GM20000 (cell line): Measurements from ENCODE around the gene EIF2B1.
"Not testable (repeated sequence)": the region's sequence is repeated elsewhere in the genome, so short reads cannot be mapped to it uniquely, and the experiment has no call there.

Experiments
- DNase-seq: peaks from one replicate; pipeline ENCODE4 v3.0.0; 2012; ENCODE audit warnings: low spot score
- TF ChIP-seq, protein P1 (sequence below): IDR thresholded peaks from 2 replicates; pipeline ENCODE4 v1.5.1; 2012; ENCODE audit warnings: mild to moderate bottlenecking, control low read depth; ENCODE audit errors: extremely low read depth, missing control alignments

EIF2B1 gene

DNA sequence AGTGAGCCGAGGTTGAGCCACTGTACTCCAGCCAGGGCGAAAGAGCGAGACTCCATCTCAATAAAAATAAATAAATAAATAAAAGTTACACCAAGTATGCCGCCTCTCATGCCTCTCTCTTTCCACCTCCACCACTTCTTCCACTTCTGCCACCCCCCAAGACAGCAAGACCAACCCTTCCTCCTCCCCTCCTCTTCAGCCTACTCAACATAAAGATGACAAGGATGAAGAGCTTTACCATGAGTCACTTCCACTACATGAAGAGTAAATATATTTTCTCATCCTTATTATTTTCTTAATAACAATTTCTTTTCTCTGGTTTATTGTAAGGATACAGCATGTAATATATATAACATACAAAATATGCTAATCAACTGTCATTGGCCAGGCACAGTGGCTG, 52.7 kb downstream of the EIF2B1 start:
- no peak for DNase-seq
- TF ChIP-seq, protein P1, sequence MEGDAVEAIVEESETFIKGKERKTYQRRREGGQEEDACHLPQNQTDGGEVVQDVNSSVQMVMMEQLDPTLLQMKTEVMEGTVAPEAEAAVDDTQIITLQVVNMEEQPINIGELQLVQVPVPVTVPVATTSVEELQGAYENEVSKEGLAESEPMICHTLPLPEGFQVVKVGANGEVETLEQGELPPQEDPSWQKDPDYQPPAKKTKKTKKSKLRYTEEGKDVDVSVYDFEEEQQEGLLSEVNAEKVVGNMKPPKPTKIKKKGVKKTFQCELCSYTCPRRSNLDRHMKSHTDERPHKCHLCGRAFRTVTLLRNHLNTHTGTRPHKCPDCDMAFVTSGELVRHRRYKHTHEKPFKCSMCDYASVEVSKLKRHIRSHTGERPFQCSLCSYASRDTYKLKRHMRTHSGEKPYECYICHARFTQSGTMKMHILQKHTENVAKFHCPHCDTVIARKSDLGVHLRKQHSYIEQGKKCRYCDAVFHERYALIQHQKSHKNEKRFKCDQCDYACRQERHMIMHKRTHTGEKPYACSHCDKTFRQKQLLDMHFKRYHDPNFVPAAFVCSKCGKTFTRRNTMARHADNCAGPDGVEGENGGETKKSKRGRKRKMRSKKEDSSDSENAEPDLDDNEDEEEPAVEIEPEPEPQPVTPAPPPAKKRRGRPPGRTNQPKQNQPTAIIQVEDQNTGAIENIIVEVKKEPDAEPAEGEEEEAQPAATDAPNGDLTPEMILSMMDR, result no peak

DNA sequence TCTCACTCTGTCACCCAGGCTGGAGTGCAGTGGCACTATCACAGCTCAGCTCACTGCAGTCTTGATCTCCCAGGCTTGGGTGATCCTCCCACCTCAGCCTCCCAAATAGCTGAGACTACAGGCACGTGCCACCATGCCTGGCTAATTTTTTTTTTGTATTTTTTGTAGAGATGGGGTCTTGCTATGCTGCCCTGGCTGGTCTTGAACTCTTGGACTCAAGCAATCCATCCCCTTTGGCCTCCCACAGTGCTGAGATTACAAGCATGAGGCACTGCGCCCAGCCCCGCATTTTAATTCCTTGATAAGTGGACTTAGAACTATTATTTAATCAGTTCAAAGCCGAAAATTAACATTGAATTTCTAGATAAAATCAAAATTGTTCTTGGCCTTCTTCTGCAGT, 54.7 kb downstream of the EIF2B1 start:
- DNase-seq, result not testable (repeated sequence)

DNA sequence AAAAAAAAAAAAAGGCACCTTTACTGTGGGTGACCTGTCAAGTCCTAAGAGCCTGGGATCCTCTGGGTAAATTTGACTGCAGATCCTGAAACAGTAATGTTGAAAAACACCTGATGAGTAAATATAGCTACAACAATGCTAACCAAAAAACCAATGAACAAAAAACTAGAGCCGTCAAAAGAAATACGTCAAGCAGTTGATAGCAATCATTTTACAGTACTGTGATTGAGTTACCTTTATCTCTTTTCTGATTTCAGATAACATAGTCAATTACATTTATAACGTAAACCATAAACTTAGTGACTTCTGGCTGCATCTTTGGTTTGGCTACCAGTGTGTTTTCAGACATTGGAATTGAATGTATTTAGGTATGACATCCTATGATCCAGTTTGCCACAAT, 55.2 kb downstream of the EIF2B1 start:
- TF ChIP-seq, protein P1, result no peak
- no peak for DNase-seq

DNA sequence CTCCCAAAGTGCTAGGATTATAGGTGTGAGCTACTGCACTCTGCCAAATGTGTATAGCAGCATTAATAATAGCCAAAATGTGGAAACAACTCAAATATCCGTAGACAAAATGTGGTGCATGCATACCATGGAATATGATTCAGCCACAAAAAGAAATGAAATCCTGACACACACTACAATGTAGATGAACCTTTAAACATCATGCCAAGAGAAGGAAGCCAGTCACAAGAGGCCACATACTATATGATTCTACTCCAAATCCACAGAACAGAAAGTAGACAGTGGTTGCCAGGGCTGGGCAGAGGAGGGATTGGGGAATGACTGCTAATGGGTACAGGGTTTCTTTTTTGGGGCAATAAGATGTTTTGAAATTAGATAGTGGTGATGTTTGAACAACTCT, 56.9 kb downstream of the EIF2B1 start:
- no peak for DNase-seq
- TF ChIP-seq, protein P1, result no peak

DNA sequence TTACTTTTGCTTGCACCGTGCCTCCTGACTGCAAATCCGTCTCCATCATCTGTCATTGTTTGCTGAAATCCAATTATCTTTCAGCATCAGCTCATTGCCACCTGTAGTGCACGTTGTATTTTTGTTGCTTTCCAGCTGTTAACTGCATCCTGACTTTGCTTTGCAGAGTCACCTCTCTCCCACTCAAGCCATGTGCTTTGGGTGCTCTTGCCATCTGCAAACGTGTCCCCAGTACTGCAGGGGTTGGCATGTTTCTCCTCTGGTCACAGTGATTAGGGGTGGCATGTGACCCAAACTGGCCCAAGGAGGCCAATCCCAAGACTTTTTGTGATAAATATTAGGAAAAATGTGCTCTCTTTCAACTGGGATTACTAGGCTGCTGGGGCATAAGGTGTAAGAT, 59.6 kb downstream of the EIF2B1 start:
- TF ChIP-seq, protein P1, result no peak
- DNase-seq, result no peak

DNA sequence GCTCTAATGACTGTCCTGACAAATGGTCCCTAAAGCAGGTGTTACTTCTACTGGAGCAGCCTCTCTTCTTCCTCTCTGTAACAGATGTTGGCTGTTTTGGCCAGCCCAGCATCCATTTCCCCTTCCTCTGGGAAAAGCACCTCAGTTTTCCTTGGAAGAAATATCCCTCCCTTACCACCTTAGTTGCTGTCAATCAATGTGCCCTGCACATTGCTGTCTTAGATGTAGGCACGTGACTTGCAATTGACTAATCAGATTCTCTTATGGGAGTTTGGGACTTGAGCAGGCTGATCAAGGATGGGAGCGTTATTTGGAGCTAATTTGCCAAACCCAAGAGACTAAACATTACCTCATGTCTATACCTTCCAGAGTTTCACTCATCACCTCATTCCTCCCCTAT, 61.1 kb downstream of the EIF2B1 start:
- DNase-seq, result no peak
- TF ChIP-seq, protein P1, result no peak

DNA sequence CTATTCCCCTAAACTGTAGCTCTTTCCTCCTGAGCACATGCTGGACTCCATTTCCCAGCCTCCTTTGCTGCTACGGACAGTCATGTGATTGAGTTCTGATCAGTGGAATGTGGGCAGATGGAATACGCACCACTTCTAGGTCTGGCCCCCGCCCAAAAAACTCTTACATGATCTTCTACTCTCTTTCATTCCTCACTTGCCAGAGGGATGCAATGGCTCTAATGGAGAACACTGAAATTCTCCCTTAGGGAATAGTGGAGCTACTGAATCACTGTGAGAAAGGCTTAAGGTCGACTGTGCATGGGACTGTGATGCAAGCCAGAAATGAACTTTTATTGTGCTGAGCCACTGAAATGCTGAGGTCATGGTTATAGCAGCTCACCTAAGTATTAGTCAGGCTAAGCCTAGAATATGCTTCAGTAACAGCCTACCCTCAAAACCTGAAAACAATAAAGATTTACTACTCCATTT, 62.1 kb downstream of the EIF2B1 start:
- DNase-seq, result no peak
- TF ChIP-seq, protein P1, result no peak
